ENCODE results near the gene NFIA. TPM values are rescaled to one million over a fixed set of nuclear protein-coding genes. Genes with fewer than 3 reads are reported as not detected.

NFIA gene
- total RNA-seq, 4 donors from 2014 or later = 27.9 to 79.9 (median 36.7) TPM

GRCh38 chr1:61231795-61232194 is 149.4 kb downstream of the NFIA start:
- Histone ChIP-seq H3K27ac (no peak overlapping the region), H3K36me3 (no peaks in the 10 kb centered on the region), H3K9me3 (no peaks in the 10 kb centered on the region), H3K4me1 (peaks cover 4 to 17% (median 5%) of the 10 kb centered on the region in 3 donors), H3K27me3 (no peaks in the 10 kb centered on the region), H3K4me3 (no peak overlapping the region)
- intact Hi-C loops (cut with DNase I) = no loop called here
- WGBS, 2 donors = 73 to 91% methylated on average over 2 of the region's 2 CpGs
- no peak for DNase-seq
- no peak for TF ChIP-seq CTCF (IDR thresholded peaks at IDR 0.05)
- no peak for TF ChIP-seq POLR2A (IDR thresholded peaks at IDR 0.05)

- Histone ChIP-seq H3K9me3 (no peaks in the 10 kb centered on the region), H3K27me3 (no peaks in the 10 kb centered on the region), H3K27ac (no peak overlapping the region), H3K4me1 (peaks cover 0 to 3% (median under 1%) of the 10 kb centered on the region in 3 donors), H3K4me3 (no peak overlapping the region), H3K36me3 (no peaks in the 10 kb centered on the region)
- no peak for DNase-seq
- WGBS, 2 donors = 91 to 94% methylated on average over 6 of the region's 6 CpGs
- TF ChIP-seq POLR2A (IDR thresholded peaks at IDR 0.05) (no peak), CTCF (IDR thresholded peaks at IDR 0.05) (no peak)
- intact Hi-C loops (cut with DNase I) = no loop called here
Observed at GRCh38 chr1:61233121-61233660, 150.8 kb downstream of the NFIA start.

GRCh38 chr1:61234587-61234919 is 152.2 kb downstream of the NFIA start:
- intact Hi-C loops (cut with DNase I) = no loop called here
- DNase-seq = no peak
- Histone ChIP-seq H3K9me3 (no peaks in the 10 kb centered on the region), H3K4me3 (no peak overlapping the region), H3K36me3 (no peaks in the 10 kb centered on the region), H3K27ac (no peak overlapping the region), H3K4me1 (no peaks in the 10 kb centered on the region), H3K27me3 (no peaks in the 10 kb centered on the region)
- TF ChIP-seq CTCF (IDR thresholded peaks at IDR 0.05) (no peak), POLR2A (IDR thresholded peaks at IDR 0.05) (no peak)
- WGBS, 2 donors = 84 to 88% methylated on average over 3 of the region's 3 CpGs

GRCh38 chr1:61237147-61237546 is 154.8 kb downstream of the NFIA start:
- Histone ChIP-seq H3K27ac (no peak overlapping the region), H3K9me3 (no peaks in the 10 kb centered on the region), H3K36me3 (no peaks in the 10 kb centered on the region), H3K27me3 (no peaks in the 10 kb centered on the region), H3K4me3 (no peak overlapping the region), H3K4me1 (peaks cover 3 to 13% (median 5%) of the 10 kb centered on the region in 3 donors)
- intact Hi-C loops (cut with DNase I) = no loop called here
- 89 to 100% methylated on average over 1 of the region's 1 CpG for WGBS, 2 donors
- no peak for DNase-seq
- TF ChIP-seq CTCF (IDR thresholded peaks at IDR 0.05) (no peak), POLR2A (IDR thresholded peaks at IDR 0.05) (no peak)

DNA sequence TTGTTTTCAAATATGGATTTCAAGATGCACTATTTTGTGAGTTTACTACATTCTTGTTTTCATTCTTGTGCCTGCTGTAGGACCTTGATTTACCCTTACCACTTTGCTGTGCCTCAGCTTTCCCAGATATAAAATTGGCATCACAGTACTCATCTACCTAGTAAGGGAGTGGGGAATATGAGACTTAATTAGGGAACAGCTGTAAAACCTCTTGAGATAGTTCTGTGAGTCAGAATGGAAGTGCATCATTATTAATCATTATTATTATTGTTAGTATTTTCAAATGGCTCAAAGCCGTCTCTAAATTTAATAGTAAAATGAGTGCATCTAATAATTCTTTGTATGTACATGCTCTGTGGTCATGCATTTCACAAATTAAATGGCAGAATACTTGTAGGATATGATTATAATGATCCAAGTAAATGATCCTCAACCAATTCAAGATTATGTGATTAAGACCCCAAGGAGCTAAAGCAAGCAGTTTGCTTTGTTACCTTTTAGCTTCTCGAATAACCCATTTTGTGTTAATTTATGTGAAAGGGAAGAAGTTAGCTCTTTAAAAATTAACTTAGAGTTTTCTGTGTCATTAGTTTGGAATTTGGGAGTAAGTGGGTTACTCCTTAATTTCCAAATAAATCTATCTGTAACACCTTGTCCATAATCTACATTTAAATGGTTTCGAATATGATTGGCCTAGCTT is 155.4 kb downstream of the NFIA start:
- H3K4me1 ChIP-seq = peaks cover 5 to 20% (median 10%) of the 10 kb centered on the region in 3 donors
- no peak for TF ChIP-seq CTCF (IDR thresholded peaks at IDR 0.05)
- 70 to 87% methylated on average over 3 of the region's 3 CpGs for WGBS, 2 donors
- no peak overlapping the region for H3K27ac ChIP-seq
- no peaks in the 10 kb centered on the region for H3K9me3 ChIP-seq
- H3K4me3 ChIP-seq = no peak overlapping the region
- DNase-seq = no peak
- H3K36me3 ChIP-seq = no peaks in the 10 kb centered on the region
- H3K27me3 ChIP-seq = no peaks in the 10 kb centered on the region
- intact Hi-C loops (cut with DNase I) = no loop called here

All from esophagus squamous epithelium (tissue), 5 donors.